ENCODE measurements around the gene RSAD1. TPM values are rescaled to one million over a fixed set of nuclear protein-coding genes. Genes with fewer than 3 reads are reported as not detected.
"Not testable (repeated sequence)": the region's sequence is repeated elsewhere in the genome, so short reads cannot be mapped to it uniquely, and the experiment has no call there.

Gene RSAD1
- total RNA-seq, 1 donor from 2014 or later = 40.8 TPM

- no peaks in the 10 kb centered on the region for H3K9me3 Mint-ChIP-seq
- H3K36me3 Mint-ChIP-seq = peaks cover 18% of the 10 kb centered on the region
- peaks cover 12% of the 10 kb centered on the region for H3K4me1 Mint-ChIP-seq
- H3K4me3 Mint-ChIP-seq = no peak overlapping the region
- TF ChIP-seq CTCF (IDR thresholded peaks at IDR 0.05; ENCODE audit: unreplicated experiment) = no peak
- no peaks in the 10 kb centered on the region for H3K27me3 Mint-ChIP-seq (ENCODE audit: low read depth)
- H3K27ac Mint-ChIP-seq = peak overlapping the region; percentile 69
- no peak for DNase-seq (ENCODE audit: low spot score in 2 of 2, unreplicated experiment in 2 of 2)
Observed at GRCh38 chr17:50475362-50475761, 3.3 kb upstream of the RSAD1 start.

DNA sequence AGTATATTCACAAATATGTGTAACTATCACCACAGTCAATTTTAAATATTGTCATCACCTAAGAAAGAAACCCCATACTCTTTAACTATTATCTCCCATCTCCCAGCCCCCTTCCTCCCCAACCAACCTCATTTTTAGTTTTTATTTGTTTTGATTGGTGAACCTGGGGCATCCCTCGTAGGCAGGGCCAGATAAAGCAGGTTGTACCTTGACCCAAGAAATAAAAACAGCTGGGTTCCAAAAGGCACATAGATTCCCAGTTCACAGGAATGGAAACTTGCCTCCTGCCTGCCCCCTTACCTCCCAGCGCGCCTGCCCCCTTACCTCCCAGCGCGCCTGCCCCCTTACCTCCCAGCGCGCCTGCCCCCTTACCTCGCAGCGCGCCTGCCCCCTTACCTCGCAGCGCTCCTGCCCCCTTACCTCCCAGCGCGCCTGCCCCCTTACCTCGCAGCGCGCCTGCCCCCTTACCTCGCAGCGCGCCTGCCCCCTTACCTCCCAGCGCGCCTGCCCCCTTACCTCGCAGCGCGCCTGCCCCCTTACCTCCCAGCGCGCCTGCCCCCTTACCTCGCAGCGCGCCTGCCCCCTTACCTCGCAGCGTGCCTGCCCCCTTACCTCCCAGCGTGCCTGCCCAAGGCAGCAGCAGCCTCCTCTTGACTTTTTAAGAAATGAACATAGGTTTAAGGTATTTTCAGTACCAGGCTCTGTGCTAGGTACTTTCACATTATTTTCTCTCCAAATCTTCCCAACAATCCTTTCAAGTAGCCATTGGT is 2.7 kb upstream of the RSAD1 start:
- H3K27ac Mint-ChIP-seq; H3K4me3 Mint-ChIP-seq; H3K9me3 Mint-ChIP-seq; DNase-seq (ENCODE audit: low spot score in 2 of 2, unreplicated experiment in 2 of 2); H3K27me3 Mint-ChIP-seq (ENCODE audit: low read depth): not testable (repeated sequence)
- Mint-ChIP-seq H3K4me1 (peaks cover 12% of the 10 kb centered on the region), H3K36me3 (peaks cover 18% of the 10 kb centered on the region)

DNA sequence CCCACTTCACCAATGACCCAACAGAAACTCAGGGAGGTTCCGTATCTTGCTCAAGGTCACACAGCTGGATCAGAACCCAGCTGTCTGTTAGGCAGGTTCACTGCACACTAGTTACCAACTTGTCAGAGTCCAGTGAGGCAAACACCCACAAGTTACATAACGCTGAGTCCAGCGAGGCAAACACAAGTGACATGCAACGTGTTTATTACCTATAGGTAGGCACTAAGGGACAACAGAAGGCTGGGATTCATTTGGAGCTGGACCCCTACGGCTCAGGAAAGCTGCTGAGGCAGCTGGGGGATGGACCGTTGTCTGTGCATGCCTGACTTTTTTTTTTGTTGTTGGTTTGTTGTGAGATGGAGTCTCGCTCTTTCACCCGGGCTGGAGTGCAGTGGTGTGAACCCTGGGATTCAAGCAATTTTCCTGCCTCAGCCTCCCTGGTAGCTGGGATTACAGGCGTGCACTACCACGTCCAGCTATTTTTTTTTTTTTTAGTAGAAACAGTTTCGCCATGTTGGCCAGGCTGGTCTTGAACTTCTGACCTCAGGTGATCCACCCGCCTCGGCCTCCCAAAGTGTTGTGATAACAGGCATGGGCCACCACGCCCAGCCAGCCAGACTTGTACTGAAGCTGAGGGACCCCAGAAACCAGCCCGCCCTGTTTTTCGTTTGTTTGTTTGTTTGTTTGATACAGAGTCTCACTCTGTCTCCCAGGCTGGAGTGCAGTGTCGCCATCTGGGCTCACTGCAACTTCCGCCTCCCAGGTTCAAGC is 1.9 kb upstream of the RSAD1 start:
- no peaks in the 10 kb centered on the region for H3K27me3 Mint-ChIP-seq (ENCODE audit: low read depth)
- no peak for DNase-seq (ENCODE audit: low spot score in 2 of 2, unreplicated experiment in 2 of 2)
- H3K27ac Mint-ChIP-seq = no peak overlapping the region
- peaks cover 12% of the 10 kb centered on the region for H3K4me1 Mint-ChIP-seq
- peaks cover 17% of the 10 kb centered on the region for H3K36me3 Mint-ChIP-seq
- no peaks in the 10 kb centered on the region for H3K9me3 Mint-ChIP-seq
- H3K4me3 Mint-ChIP-seq = no peak overlapping the region
- no peak for TF ChIP-seq CTCF (IDR thresholded peaks at IDR 0.05; ENCODE audit: unreplicated experiment)

- DNase-seq (ENCODE audit: low spot score in 2 of 2, unreplicated experiment in 2 of 2) = no peak
- Mint-ChIP-seq H3K27ac (peak overlapping the region; percentile 92), H3K27me3 (ENCODE audit: low read depth) (no peaks in the 10 kb centered on the region), H3K4me3 (peak overlapping the region; percentile 70), H3K4me1 (peaks cover 12% of the 10 kb centered on the region), H3K9me3 (no peaks in the 10 kb centered on the region), H3K36me3 (peaks cover 17% of the 10 kb centered on the region)
- no peak for TF ChIP-seq CTCF (IDR thresholded peaks at IDR 0.05; ENCODE audit: unreplicated experiment)
Observed at GRCh38 chr17:50477976-50478375, 684 bp upstream of the RSAD1 start.

DNA sequence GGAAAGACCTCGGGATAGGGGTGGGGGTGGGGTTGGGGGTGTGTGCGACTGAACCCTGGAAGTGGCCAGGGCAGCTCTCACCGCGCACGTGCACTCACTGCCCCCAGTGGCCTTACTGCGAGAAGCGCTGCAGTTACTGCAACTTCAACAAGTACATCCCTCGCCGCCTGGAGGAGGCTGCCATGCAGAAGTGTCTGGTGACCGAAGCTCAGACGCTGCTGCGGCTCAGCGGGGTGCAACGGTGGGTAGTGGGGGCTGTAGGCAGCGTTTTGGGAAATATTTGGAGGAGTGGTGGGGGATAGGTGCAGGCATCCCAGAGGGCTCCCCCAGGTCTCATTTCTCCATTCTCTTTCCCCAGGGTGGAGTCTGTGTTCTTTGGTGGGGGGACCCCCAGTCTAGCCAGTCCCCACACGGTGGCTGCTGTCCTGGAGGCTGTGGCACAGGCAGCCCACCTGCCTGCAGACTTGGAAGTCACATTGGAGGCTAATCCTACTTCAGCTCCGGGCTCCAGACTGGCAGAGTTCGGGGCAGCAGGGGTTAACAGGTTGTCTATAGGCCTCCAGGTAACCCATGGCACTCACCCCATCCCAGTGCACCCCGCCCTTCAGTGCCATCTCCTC is 972 bp downstream of the RSAD1 start:
- Mint-ChIP-seq H3K4me1 (peaks cover 12% of the 10 kb centered on the region), H3K9me3 (no peaks in the 10 kb centered on the region), H3K4me3 (peak overlapping the region; percentile 81), H3K27ac (peak overlapping the region; percentile 90), H3K27me3 (ENCODE audit: low read depth) (no peaks in the 10 kb centered on the region), H3K36me3 (peaks cover 11% of the 10 kb centered on the region)
- no peak for TF ChIP-seq CTCF (IDR thresholded peaks at IDR 0.05; ENCODE audit: unreplicated experiment)
- DNase-seq (ENCODE audit: low spot score in 2 of 2, unreplicated experiment in 2 of 2) = peak; percentile 51 to 72

Measured in mesothelial cell of epicardium (in vitro differentiated cells).